IMR-90 (cell line): ENCODE measurements around the gene AKAP4.

Experiments used
- BHLHE40 ChIP-seq: fragments of 150-350 bp; IDR thresholded peaks from 2 replicates; pipeline ENCODE4 v1.6.1; 2016; ENCODE audit warnings: mild to moderate bottlenecking, low read depth, low read length
- CEBPB ChIP-seq: IDR thresholded peaks from 2 replicates; pipeline ENCODE4 v1.6.1; 2012; ENCODE audit warnings: low read depth, low read length, improper control_type of control experiment
- CTCF ChIP-seq: conservative IDR thresholded peaks from 2 replicates; pipeline ENCODE4 v1.5.1; 2012; ENCODE audit warnings: mild to moderate bottlenecking, low read depth, low read length, improper control_type of control experiment
- MAFK ChIP-seq: IDR thresholded peaks from 2 replicates; pipeline ENCODE4 v1.6.1; 2012; ENCODE audit warnings: low read depth, low read length, improper control_type of control experiment
- MAZ ChIP-seq: IDR thresholded peaks from 2 replicates; pipeline ENCODE4 v1.6.1; 2012; ENCODE audit warnings: low read depth, mild to moderate bottlenecking, low read length, improper control_type of control experiment, moderate library complexity, borderline replicate concordance
- MXI1 ChIP-seq: IDR thresholded peaks from 2 replicates; pipeline ENCODE4 v1.6.1; 2012; ENCODE audit warnings: low read depth, mild to moderate bottlenecking, low read length, moderate library complexity, borderline replicate concordance
- NFE2L2 ChIP-seq: fragments of 150-350 bp; IDR thresholded peaks from 2 replicates; pipeline ENCODE4 v1.6.1; 2016; ENCODE audit warnings: low read depth, mild to moderate bottlenecking, low read length
- POLR2A ChIP-seq: IDR thresholded peaks from 2 replicates; pipeline ENCODE4 v1.6.1; 2012; ENCODE audit warnings: mild to moderate bottlenecking, low read depth, low read length
- RAD21 ChIP-seq: IDR thresholded peaks from 2 replicates; pipeline ENCODE4 v1.6.1; 2012; ENCODE audit warnings: low read length, improper control_type of control experiment
- RCOR1 ChIP-seq: IDR thresholded peaks from 2 replicates; pipeline ENCODE4 v1.6.1; 2012; ENCODE audit warnings: mild to moderate bottlenecking, low read length, improper control_type of control experiment; ENCODE audit not compliant: insufficient replicate concordance
- RFX5 ChIP-seq: IDR thresholded peaks from 2 replicates; pipeline ENCODE4 v1.8.0; 2012; ENCODE audit warnings: low read depth, mild to moderate bottlenecking, low read length, moderate library complexity
- SMC3 ChIP-seq: fragments of 150-350 bp; IDR thresholded peaks from 2 replicates; pipeline ENCODE4 v1.6.1; 2016; ENCODE audit warnings: low read depth, mild to moderate bottlenecking, antibody characterized with exemption, low read length, moderate library complexity
- TF ChIP-seq, protein P1 (sequence below): fragments of 150-350 bp; IDR thresholded peaks from 2 replicates; pipeline ENCODE4 v1.6.1; 2016; ENCODE audit warnings: low read depth, mild to moderate bottlenecking, low read length, moderate library complexity, borderline replicate concordance
- TF ChIP-seq, protein P2 (sequence below): fragments of 150-350 bp; IDR thresholded peaks from 2 replicates; pipeline ENCODE4 v1.6.1; 2017; ENCODE audit warnings: mild to moderate bottlenecking, antibody characterized with exemption, low read length, low read depth

DNA sequence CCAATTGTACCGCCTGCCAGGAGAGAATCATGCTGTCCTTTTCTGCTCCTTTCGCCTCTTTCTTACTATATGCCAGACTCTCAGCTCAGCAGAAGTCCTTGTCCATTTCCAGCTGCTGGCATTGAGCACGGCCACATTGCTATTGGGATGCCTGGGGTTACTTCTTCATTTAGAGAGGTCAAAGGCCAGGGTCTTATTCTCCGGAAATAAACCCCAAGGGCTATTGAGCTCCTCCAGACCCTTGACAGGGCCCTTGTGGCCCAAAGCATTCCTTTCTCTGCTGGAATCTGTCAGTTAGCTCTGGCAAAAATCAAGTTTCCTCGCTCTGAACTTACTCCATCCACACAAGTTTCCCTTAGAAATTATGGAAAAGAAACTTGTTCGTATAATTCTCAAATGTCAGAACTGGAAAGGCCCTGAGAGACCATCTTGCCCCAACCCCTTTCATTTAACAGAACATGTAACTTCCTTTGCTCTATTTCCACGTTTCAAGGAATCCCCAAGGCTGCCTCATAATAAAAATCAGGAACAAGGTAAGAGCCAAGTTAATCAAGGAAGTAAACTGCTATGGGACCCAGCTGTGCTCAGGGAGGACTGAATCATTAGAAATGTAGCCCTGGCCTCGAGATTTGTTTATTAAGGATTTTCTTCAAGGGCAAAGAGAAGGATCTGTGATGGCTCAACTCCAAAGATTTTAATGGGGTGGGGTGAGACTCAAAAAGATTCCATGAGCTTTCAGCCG is 11.8 kb downstream of the AKAP4 start:
- TF ChIP-seq CTCF (no peak), SMC3 (no peak), POLR2A (no peak), CEBPB (no peak), MXI1 (no peak), NFE2L2 (no peak), BHLHE40 (no peak), RAD21 (no peak), MAZ (no peak), RCOR1 (no peak), MAFK (no peak), RFX5 (no peak)
- TF ChIP-seq, protein P1, sequence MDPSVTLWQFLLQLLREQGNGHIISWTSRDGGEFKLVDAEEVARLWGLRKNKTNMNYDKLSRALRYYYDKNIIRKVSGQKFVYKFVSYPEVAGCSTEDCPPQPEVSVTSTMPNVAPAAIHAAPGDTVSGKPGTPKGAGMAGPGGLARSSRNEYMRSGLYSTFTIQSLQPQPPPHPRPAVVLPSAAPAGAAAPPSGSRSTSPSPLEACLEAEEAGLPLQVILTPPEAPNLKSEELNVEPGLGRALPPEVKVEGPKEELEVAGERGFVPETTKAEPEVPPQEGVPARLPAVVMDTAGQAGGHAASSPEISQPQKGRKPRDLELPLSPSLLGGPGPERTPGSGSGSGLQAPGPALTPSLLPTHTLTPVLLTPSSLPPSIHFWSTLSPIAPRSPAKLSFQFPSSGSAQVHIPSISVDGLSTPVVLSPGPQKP: no peak
- TF ChIP-seq, protein P2, sequence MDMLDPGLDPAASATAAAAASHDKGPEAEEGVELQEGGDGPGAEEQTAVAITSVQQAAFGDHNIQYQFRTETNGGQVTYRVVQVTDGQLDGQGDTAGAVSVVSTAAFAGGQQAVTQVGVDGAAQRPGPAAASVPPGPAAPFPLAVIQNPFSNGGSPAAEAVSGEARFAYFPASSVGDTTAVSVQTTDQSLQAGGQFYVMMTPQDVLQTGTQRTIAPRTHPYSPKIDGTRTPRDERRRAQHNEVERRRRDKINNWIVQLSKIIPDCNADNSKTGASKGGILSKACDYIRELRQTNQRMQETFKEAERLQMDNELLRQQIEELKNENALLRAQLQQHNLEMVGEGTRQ: no peak
